Esophagus muscularis mucosa (tissue), 4 donors: ENCODE data around the gene MYD88.

Source experiments
- CTCF ChIP-seq, 3 experiments: fragments of 200-600 bp in 2 of 3; fragments of 450-650 bp in 1 of 3; sonication (generic) in 2 of 3; IDR thresholded peaks; one replicate each; pipeline ENCODE4 v1.5.1; 2017 to 2019; ENCODE audit warnings: antibody characterized with exemption in 3 of 3, mild to moderate bottlenecking in 2 of 3, moderate library complexity in 1 of 3
- EP300 ChIP-seq: sonication (generic); formaldehyde crosslinking; IDR thresholded peaks from one replicate; pipeline ENCODE4 v1.6.1; 2017; ENCODE audit warnings: antibody characterized with exemption
- POLR2A ChIP-seq: fragments of 450-650 bp; IDR thresholded peaks from one replicate; pipeline ENCODE4 v1.6.1; 2017; ENCODE audit warnings: antibody characterized with exemption, moderate library complexity, mild to moderate bottlenecking, low read depth

GRCh38 chr3:38139191-38139590 is 730 bp downstream of the MYD88 start:
- TF ChIP-seq EP300, result no peak
- TF ChIP-seq POLR2A, result no peak
- TF ChIP-seq CTCF (IDR thresholded peaks at IDR 0.05), result no peak
